SIG-M5 (cell line): ENCODE measurements around the gene CCNA1.

ENCODE experiments used
- DNase-seq: peaks from one replicate; lab custom pipeline; 2025; lab: John Stamatoyannopoulos, UW

Gene CCNA1

DNA sequence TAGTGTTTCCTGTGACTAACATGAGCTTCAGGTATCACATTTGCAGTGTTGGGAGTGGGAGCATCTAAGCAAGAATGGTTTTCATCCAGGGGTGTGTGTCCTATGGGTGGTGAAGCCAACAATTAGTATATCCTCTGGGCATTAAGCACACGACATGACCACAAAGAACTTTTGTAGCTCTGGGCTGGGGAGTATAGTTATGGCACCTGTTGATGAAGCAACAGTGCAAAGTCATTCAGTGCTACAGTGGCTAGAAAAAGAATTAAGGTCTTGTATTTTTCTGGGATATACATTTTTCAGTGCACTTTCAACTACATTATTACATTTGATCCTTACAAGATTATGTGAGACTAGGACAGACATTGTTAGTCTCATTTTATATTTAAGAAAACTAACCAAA, 21.8 kb downstream of the CCNA1 start:
- DNase-seq = no peak

DNA sequence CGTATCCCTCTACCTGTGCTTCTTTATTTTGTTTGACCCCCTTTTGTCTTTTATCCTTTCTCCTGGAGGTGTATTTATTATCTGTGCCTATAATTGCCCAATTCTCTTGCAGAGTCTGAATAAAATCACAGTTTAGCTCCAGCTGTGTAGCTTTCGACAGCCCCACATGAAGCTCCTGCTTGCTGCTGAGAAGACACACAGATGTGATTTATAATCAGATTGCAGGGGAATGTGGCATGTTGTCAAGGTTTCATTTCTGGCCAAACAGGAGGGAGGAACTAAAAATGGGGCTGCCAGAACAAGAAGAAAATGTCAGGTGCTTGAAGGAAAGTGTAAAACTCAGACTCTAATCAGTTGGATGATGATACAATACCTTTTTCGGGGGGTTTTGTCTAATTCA, 22.7 kb downstream of the CCNA1 start:
- no peak for DNase-seq

DNA sequence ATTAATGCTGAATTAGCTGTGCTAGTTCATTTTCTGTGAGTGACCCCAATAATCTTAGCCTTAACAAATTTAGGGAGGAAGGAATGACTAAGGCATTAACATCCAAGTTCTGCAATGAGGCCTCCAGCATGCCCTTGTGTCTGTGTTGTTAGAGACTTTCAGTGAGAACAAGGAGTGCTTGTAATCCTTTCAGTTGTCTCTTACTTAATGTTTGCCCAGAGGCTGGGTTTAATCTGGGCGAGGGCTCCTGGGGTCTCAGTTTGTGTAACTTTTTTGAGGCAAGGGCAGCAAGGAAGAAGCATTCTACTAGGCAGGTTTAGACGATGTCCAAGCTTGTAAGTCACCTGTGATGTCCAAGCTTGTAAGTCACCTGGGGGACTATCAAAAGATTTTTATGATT, 24.3 kb downstream of the CCNA1 start:
- no peak for DNase-seq

DNA sequence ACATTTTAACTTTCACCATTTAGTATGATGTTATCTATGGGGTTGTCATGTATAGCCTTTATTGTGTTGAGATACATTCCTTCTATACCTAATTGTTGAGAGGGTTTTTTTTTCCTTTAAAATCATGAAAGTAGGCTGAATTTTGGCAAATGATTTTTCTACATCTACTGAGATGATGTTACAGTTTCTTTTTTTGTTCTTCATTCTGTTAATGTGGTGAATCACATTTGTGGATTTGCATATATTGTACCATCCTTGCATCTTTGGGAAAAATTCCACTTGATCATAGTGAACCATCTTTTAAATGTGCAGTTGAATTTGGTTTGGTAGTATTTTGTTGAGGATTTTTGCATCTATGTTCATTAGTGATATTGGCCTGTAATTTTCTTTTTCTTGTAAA, 29.2 kb downstream of the CCNA1 start:
- no peak for DNase-seq

DNA sequence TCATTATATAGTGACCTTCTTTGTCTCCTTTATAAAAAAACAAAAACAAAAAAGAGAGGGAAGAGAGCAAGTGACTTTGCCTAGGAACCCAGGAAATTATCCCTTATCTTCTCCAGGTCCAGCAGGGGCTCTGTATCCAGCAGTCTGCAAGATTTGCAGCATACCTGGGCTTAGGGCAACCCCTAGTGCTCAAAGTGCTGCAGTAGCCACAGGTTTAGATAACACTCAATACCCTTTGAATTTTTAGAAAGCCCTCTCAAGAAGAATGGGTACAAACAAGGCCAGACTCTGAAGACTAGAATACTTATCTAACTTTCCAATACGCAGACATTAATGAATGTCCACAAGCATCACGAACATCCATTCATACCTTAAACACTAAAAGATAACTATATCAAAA, 43.2 kb downstream of the CCNA1 start:
- no peak for DNase-seq

DNA sequence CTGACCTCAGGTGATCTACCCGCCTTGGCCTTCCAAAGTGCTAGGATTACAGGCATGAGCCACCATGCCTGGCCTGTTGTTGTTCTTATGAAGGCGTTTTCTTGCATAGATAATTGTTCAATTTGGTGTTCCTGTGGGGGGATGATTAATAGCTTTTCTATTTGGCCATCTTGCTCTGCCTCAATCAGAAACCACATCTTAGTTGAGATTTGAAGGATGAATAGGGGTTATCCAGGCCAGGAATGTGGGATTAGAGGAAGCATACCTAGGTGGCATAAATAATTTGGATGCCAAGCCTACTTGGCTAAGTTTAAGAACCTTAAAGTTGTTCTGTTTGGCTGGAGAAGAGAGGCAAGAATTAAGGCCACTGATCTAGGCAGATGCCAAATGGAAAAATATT, 44.4 kb downstream of the CCNA1 start:
- no peak for DNase-seq

DNA sequence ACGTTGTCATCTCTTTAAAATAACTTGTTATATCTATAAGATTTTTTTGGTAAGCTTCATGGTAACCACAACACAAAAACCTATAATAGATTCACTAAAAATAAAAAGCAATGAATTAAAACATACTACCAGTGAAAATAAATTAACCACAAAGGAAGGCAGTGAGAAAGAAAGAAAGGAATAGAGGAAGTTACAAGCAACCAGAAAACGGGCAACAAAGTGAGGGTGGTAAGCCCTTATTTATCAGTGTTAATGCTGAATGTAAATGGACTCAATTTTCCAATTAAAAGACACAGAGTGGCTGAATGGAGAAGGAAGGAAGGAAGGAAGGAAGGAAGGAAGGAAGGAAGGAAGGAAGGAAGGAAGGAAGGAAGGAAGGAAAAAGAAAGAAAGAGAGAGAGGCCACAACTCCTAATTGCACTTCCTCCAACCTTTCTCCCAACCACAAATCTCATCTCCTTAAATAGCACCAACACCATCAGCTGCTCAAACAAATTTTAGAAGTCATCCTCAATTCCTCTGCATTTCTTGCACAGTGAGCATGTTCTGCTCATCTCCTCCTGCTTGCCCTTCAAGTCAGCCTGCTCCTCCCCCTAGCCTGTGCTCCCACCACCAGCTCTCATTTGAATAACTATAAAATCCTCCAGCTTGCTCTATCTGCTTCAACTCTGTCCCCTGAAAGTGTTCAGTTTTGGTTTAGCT, 48.6 kb downstream of the CCNA1 start:
- no peak for DNase-seq

DNA sequence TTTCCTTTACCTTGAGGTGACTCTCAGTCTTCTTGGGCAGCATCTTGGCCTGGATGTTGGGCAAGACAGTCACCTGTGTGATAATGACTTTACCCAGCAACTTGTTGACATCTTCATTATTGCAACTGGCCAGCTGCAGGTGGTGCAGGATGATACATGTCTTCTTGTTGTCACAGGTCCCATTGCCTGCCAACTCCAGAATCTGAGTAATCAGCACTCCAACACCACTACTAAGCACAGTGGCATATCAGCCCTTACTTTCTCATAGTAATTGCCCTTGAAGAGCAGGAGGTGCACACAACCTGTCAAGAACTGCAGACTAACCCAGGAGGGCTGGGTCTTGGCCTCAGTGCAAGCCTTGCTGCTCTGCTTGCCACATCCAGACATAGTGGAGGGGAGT, 57.8 kb downstream of the CCNA1 start:
- DNase-seq = no peak
